ENCODE data around the gene HOXD9. TPM values are rescaled to one million over a fixed set of nuclear protein-coding genes. Genes with fewer than 3 reads are reported as not detected.
A peak's percentile ranks its signal among the peaks of the same experiment; 100 is the strongest.

Gene HOXD9
- total RNA-seq, 1 experiment from 2014 or later = not detected

DNA sequence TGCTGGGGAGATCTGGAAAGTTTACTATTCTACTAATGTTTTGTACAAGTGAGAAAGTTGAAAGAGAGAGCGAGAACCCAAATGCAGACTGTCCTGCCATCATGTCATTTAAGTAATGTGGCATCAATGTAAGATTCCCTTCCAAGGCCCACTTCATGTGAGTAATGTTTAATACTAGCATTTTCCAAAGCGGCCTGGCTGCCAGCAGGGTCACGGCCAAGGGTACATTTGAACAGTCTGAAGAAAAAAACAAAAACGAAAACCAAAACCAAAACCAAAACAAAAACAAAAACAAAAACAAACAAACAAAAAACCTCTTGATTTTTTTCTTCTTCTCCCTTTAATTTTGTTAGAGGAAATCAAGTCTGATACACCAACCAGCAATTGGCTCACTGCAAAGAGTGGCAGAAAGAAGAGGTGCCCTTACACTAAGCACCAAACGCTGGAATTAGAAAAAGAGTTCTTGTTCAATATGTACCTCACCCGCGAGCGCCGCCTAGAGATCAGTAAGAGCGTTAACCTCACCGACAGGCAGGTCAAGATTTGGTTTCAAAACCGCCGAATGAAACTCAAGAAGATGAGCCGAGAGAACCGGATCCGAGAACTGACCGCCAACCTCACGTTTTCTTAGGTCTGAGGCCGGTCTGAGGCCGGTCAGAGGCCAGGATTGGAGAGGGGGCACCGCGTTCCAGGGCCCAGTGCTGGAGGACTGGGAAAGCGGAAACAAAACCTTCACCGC, 3.7 kb upstream of the HOXD9 start:
- Histone ChIP-seq H3K4me1 (ENCODE audit: insufficient read depth, low read length) (no peaks in the 10 kb centered on the region), H4K20me1 (ENCODE audit: low read length) (no peaks in the 10 kb centered on the region), H3K9ac (ENCODE audit: low read length) (no peak overlapping the region), H3K9me3 (ENCODE audit: low read length) (no peaks in the 10 kb centered on the region), H3K79me2 (ENCODE audit: low read length) (no peaks in the 10 kb centered on the region), H2AFZ (ENCODE audit: low read length) (no peak overlapping the region), H3F3A (ENCODE audit: low read length, unreplicated experiment) (no peaks in the 10 kb centered on the region), H3K9me2 (replicated peaks; ENCODE audit: low read length) (no peaks in the 10 kb centered on the region), H3K4me3 (ENCODE audit: low read length) (no peak overlapping the region), H3K4me2 (ENCODE audit: low read length) (peak overlapping the region; percentile 56; the same call in 1 of the 2 replicates), H3K27me3 (ENCODE audit: low read length) (peaks cover 11% of the 10 kb centered on the region; the same call in 1 of the 2 replicates), H3K36me3 (ENCODE audit: low read depth, low read length) (no peaks in the 10 kb centered on the region), H3K27ac (ENCODE audit: low read length) (no peak overlapping the region)
- TF ChIP-seq EZH2 (IDR thresholded peaks at IDR 0.05; ENCODE audit: low read length, unreplicated experiment) = no peak
- TF ChIP-seq EZH2phosphoT487 (IDR thresholded peaks at IDR 0.05; ENCODE audit: borderline replicate concordance, low read length) = no peak
- peak; percentile 78 for TF ChIP-seq CTCF (conservative IDR thresholded peaks at IDR 0.05; ENCODE audit: low read depth, low read length)
- BruUV-seq (replicated peaks) = no TSS peak
- peak; percentile 31; the same call in 1 of the 2 replicates for ATAC-seq
- CTCF ChIA-PET = no interaction called here
- intact Hi-C loops (cut with micrococcal nuclease) = no loop called here
- peak; percentile 54 for DNase-seq
- POLR2A ChIA-PET (ENCODE audit: unreplicated experiment) = no interaction called here

DNA sequence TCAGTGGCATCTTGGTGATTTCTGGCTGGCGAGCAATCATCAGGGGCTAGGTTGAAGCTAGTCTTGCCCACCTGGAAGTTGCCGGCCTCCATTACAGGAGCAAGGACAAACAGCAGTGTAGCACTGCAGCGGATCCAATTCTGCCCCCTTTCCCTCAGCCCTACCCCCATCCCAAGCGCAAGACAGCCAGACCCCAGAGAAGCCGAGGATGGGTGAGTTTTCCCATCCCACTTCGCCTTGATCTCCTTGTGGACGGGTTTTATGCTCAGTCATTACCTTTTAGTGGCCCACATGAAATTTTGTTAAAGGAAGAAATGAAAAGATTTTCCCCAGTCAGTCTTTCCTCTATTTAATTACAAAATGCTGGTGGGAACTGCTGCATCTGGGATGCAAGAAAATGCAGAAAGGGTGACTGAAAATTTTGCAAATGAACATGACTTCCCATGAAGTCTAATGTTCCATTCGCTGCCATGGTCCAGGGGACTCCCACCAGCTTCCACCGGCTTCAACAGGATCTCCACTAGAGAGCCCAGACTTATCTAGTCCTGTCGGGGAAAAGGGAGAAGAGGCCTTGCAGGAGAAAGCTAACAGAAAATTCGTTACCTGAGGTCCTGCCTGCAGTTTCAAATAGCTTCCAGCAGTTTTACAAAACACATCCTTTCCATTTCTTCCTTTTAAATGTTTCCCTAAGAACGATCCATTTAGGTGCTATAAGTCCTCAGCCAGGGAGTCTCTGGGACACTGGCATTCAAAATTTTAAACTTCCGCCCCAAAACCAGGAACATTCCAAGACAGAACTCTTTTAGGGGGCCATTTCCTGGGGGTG, 1.9 kb upstream of the HOXD9 start:
- DNase-seq = no peak
- ATAC-seq = no peak
- no peak overlapping the region for H3K27ac ChIP-seq (ENCODE audit: low read length)
- no peak overlapping the region for H3K9ac ChIP-seq (ENCODE audit: low read length)
- intact Hi-C loops (cut with micrococcal nuclease) = no loop called here
- no peaks in the 10 kb centered on the region for H3K36me3 ChIP-seq (ENCODE audit: low read depth, low read length)
- H2AFZ ChIP-seq (ENCODE audit: low read length) = no peak overlapping the region
- no peaks in the 10 kb centered on the region for H3K4me1 ChIP-seq (ENCODE audit: insufficient read depth, low read length)
- H3K4me2 ChIP-seq (ENCODE audit: low read length) = no peak overlapping the region
- H3K27me3 ChIP-seq (ENCODE audit: low read length) = no peaks in the 10 kb centered on the region
- H3F3A ChIP-seq (ENCODE audit: low read length, unreplicated experiment) = no peaks in the 10 kb centered on the region
- no peaks in the 10 kb centered on the region for H4K20me1 ChIP-seq (ENCODE audit: low read length)
- BruUV-seq (replicated peaks) = no TSS peak
- H3K9me2 ChIP-seq (replicated peaks; ENCODE audit: low read length) = no peaks in the 10 kb centered on the region
- ChIA-PET CTCF (interaction anchor here (0.5 to 0.6 kb wide), 2 partner anchors 11 to 813 kb away, joined by 3 to 7 read pairs; no protein-coding TSS in a partner anchor), POLR2A (ENCODE audit: unreplicated experiment) (no interaction called here)
- H3K79me2 ChIP-seq (ENCODE audit: low read length) = no peaks in the 10 kb centered on the region
- TF ChIP-seq EZH2 (IDR thresholded peaks at IDR 0.05; ENCODE audit: low read length, unreplicated experiment) = no peak
- TF ChIP-seq CTCF (conservative IDR thresholded peaks at IDR 0.05; ENCODE audit: low read depth, low read length) = no peak
- TF ChIP-seq EZH2phosphoT487 (IDR thresholded peaks at IDR 0.05; ENCODE audit: borderline replicate concordance, low read length) = no peak
- H3K4me3 ChIP-seq (ENCODE audit: low read length) = no peak overlapping the region
- H3K9me3 ChIP-seq (ENCODE audit: low read length) = no peaks in the 10 kb centered on the region

All from PC-3 (cell line).